Measurements from ENCODE around the gene CASR. TPM values are rescaled to one million over a fixed set of nuclear protein-coding genes. Genes with fewer than 3 reads are reported as not detected.

Gene CASR
- total RNA-seq, 2 donors from 2014 or later: not detected

DNA sequence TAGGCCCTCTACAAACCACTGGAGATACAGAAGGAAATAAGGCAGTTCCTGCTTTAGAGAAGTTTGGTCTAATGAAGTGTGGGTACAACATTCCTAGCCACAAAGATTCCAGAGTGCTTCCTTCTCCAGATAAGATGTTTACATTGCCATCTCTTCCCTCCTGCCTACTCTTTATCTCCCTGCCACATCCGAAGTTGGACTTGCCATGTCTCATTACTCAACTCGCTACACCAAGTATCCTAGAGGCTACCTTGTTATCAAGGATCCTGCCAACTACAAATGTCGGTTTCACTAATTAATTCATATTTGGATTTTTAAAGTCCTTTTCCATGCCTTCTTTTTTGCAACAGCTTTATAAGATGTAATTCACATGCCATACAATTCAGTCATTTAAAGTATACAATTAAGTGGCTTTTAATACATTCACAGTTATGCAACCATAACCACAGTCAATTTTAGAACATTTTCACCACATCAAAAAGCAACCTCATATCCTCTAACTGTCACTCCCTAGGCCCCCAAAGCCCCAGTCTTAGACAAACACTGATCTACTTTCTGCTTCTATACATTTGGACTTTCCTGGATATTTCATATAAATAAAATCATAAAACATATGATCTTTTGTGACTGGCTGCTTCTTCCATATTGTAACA, 87.9 kb downstream of the CASR start:
- no peaks in the 10 kb centered on the region for H3K4me1 ChIP-seq
- no peak overlapping the region for H3K4me3 ChIP-seq
- no peak overlapping the region for H3K27ac ChIP-seq
- TF ChIP-seq, protein P1, sequence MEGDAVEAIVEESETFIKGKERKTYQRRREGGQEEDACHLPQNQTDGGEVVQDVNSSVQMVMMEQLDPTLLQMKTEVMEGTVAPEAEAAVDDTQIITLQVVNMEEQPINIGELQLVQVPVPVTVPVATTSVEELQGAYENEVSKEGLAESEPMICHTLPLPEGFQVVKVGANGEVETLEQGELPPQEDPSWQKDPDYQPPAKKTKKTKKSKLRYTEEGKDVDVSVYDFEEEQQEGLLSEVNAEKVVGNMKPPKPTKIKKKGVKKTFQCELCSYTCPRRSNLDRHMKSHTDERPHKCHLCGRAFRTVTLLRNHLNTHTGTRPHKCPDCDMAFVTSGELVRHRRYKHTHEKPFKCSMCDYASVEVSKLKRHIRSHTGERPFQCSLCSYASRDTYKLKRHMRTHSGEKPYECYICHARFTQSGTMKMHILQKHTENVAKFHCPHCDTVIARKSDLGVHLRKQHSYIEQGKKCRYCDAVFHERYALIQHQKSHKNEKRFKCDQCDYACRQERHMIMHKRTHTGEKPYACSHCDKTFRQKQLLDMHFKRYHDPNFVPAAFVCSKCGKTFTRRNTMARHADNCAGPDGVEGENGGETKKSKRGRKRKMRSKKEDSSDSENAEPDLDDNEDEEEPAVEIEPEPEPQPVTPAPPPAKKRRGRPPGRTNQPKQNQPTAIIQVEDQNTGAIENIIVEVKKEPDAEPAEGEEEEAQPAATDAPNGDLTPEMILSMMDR (IDR thresholded peaks at IDR 0.05): no peak
- no peaks in the 10 kb centered on the region for H3K27me3 ChIP-seq
- no peak for DNase-seq (ENCODE audit: low spot score)
- H3K36me3 ChIP-seq: no peaks in the 10 kb centered on the region
- H3K9me3 ChIP-seq: no peaks in the 10 kb centered on the region

DNA sequence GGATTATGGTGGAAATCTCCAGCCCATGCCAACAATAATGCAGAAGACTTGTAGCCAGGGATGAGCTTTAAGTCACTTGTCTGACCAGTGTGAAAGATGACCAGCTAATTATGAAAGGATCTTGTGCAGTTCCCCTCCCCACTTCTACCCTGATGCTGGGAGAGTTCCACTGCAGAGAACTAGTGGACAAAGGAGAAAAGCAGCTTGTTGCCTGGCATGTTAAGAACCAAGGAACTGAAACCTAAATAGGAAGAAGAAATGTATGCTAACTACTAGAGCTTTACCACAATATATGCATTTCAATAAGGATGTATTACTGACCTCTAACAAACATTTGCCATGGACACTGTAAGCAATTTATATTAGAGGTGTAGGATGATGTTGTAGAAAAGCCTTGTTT, 89.4 kb downstream of the CASR start:
- DNase-seq (ENCODE audit: low spot score): no peak
- no peak overlapping the region for H3K4me3 ChIP-seq
- TF ChIP-seq, protein P1 (IDR thresholded peaks at IDR 0.05): no peak

DNA sequence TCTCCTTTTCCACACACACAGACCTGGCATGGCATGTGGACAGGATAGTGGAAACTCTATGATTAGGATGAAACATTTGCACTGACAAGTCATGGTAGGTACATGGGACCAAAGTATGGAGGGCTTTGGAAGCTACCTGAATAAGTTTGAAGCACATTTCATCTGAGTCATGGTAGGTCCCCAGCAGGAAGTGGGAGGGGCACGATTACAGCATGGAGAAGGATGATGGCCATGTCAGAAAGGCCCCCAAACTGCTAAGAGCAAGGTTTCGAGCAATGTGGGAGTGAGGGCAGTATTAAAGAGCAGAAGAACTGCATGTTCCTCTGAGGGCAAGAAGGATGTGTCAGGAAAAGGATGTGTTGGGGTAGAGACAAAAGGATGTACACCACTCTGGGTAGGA, 90.0 kb downstream of the CASR start:
- Histone ChIP-seq H3K27me3 (no peaks in the 10 kb centered on the region), H3K9me3 (no peaks in the 10 kb centered on the region), H3K27ac (no peak overlapping the region), H3K4me3 (no peak overlapping the region), H3K36me3 (no peaks in the 10 kb centered on the region), H3K4me1 (no peaks in the 10 kb centered on the region)
- TF ChIP-seq, protein P1 (IDR thresholded peaks at IDR 0.05): no peak
- DNase-seq (ENCODE audit: low spot score): no peak

More for the DNA sequence above, 89.4 kb downstream of the CASR start:
- Histone ChIP-seq H3K4me1 (no peaks in the 10 kb centered on the region), H3K36me3 (no peaks in the 10 kb centered on the region), H3K9me3 (no peaks in the 10 kb centered on the region), H3K27me3 (no peaks in the 10 kb centered on the region), H3K27ac (no peak overlapping the region)

DNA sequence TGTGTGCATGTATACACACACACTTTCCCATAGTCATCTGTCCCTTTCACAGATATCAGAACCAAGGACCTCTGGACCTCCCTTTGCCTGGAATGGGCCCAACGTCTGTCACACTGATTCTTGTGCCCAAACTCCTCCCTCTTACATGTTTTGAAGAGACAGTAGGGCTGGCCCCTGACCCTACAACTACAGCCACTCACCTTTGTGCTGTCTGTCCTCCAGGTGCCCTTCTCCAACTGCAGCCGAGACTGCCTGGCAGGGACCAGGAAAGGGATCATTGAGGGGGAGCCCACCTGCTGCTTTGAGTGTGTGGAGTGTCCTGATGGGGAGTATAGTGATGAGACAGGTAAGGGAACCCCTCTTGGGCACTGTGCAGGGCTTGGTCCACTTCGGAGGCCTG, 98.4 kb downstream of the CASR start:
- Histone ChIP-seq H3K36me3 (no peaks in the 10 kb centered on the region), H3K4me3 (no peak overlapping the region), H3K4me1 (no peaks in the 10 kb centered on the region), H3K27ac (no peak overlapping the region), H3K27me3 (no peaks in the 10 kb centered on the region), H3K9me3 (no peaks in the 10 kb centered on the region)
- DNase-seq (ENCODE audit: low spot score): no peak
- TF ChIP-seq, protein P1 (IDR thresholded peaks at IDR 0.05): no peak

DNA sequence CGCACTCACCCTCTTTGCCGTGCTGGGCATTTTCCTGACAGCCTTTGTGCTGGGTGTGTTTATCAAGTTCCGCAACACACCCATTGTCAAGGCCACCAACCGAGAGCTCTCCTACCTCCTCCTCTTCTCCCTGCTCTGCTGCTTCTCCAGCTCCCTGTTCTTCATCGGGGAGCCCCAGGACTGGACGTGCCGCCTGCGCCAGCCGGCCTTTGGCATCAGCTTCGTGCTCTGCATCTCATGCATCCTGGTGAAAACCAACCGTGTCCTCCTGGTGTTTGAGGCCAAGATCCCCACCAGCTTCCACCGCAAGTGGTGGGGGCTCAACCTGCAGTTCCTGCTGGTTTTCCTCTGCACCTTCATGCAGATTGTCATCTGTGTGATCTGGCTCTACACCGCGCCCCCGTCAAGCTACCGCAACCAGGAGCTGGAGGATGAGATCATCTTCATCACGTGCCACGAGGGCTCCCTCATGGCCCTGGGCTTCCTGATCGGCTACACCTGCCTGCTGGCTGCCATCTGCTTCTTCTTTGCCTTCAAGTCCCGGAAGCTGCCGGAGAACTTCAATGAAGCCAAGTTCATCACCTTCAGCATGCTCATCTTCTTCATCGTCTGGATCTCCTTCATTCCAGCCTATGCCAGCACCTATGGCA, 100.5 kb downstream of the CASR start:
- DNase-seq (ENCODE audit: low spot score): no peak
- TF ChIP-seq, protein P1 (IDR thresholded peaks at IDR 0.05): no peak

More for the DNA sequence above, 100.5 kb downstream of the CASR start:
- Histone ChIP-seq H3K4me3 (no peak overlapping the region), H3K36me3 (no peaks in the 10 kb centered on the region), H3K27me3 (no peaks in the 10 kb centered on the region), H3K27ac (no peak overlapping the region), H3K4me1 (no peaks in the 10 kb centered on the region), H3K9me3 (no peaks in the 10 kb centered on the region)
